ENCODE results near the gene SPATS1.

DNA sequence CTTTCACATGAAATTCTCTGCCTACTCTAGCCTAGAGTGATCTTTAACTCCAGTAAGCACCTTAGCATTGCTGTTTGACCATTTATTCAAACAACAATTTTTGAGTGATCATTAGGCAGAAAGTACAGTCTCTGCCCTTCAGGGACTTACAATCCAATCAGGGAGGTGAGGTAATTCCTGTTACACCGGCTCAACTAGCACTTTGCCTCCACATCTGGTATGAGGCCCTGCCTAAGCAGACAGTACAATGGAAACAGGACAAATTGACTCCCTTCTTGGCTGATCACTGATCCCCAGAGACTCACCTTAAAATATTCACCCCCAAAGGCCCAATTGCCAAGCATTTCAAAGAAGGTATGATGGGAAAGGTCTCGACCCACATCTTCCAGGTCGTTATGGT is 30.7 kb upstream of the SPATS1 start:
- no peak for TF ChIP-seq GATA2 (IDR thresholded peaks at IDR 0.05; ENCODE audit: low read depth, low read length)
- TF ChIP-seq GATA3 (IDR thresholded peaks at IDR 0.05; ENCODE audit: low read depth, low read length) = no peak
